T follicular helper cell (primary cell): ENCODE results near the gene DHRS2.
"Not testable (repeated sequence)": the region's sequence is repeated elsewhere in the genome, so short reads cannot be mapped to it uniquely, and the experiment has no call there.

Source experiments
- DNase-seq: peaks from one replicate; pipeline ENCODE4 v3.0.0-alpha.2; 2020; ENCODE audit warnings: low read depth

Gene DHRS2

DNA sequence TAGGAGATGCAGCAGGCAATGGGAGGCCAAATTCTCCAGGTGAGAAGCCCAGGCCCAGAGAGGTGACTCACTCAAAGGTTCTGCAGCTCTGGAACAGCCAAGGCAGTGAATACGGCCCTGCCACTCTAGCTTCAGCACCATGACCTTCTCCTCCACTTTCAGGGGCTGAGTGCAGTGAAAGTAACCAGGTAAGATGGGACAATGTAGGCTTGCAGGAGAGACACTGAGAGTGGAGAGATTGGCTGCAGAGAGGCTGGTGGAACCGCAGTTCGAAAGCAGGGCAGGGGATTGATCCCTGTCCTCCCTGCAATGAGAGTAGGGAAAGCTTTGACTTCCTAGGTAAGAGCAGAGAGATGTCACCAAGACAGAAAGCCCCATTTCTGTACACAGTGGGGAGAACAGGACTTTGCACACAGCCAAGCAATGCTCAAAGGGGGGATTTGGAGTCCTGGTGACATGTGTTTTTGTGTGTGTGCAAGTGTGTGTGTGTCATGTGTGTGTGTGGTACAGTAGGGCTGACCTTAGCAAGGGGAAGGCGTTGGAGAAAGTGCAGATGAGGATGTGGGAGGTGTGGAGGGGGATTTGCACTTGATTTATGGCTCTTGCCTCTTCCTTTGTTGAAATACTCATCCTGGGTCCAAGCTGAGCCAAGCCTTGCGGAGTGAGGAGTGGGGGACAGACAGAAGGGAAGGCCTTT, 12.7 kb downstream of the DHRS2 start:
- DNase-seq, result no peak

DNA sequence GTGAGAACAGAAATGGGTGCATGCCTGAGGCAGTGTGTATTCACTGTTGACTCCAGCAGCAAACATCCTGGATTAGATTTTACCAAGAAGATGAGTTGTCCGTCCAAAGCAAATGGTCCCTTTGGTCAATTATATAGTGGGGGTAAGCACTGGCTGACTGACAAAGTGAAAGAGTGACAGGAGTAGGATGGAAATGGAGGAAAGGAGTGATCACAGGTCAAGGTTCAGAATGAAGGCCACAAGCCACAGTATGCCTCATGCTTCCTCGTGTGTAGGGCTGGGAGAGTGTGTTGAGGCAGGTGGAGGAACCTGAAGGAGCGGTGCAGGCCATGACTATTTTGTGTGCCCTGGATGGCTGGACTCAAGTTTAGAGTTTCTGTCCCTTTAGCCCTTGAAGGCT, 14.3 kb downstream of the DHRS2 start:
- no peak for DNase-seq

GRCh38 chr14:23653051-23653450, 16.9 kb downstream of the DHRS2 start:
- no peak for DNase-seq

- DNase-seq, result no peak
Observed at GRCh38 chr14:23654231-23654630, 18.1 kb downstream of the DHRS2 start.

GRCh38 chr14:23657959-23658470, 21.9 kb downstream of the DHRS2 start:
- DNase-seq, result no peak

GRCh38 chr14:23660290-23661226, 24.4 kb downstream of the DHRS2 start:
- DNase-seq, result no peak

- DNase-seq, result no peak
Observed at GRCh38 chr14:23661542-23661941, 25.4 kb downstream of the DHRS2 start.

- no peak for DNase-seq
Observed at GRCh38 chr14:23663127-23663526, 27.0 kb downstream of the DHRS2 start.

GRCh38 chr14:23663711-23664110, 27.5 kb downstream of the DHRS2 start:
- DNase-seq, result no peak

- no peak for DNase-seq
Observed at GRCh38 chr14:23664207-23664885, 28.2 kb downstream of the DHRS2 start.

DNA sequence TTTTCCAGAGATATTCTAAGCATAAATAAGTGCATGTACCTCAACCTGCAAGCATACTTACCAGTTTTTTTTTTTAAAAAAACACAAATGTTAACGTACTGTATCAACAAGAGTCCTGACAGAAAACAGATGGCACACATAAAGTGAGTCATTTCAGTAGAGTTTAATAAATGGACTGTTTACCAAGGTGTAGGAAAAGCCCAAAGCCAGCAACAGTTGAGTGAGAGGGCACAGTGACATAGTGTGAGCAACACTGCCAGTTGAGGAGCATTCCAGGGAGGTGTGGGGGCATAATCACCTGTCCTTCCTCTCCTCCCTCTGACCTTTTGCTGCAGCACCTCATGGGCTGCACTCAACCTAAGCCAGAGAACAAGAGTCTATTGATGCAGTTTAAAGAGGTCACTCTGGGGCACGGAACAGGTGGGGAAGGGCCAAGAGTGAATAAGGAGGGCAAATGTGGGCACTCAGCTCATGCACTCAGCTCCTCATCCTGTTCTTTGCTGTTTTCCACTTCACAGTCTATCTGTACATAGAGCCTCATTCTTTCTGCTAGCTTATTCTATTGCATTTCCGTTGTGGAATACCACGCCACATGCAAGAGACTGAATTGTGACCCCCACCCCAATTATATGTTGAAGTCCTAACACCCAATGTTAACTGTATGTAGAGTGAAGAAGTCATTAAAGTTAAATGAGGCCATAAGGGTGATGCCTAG, 29.3 kb downstream of the DHRS2 start:
- DNase-seq, result no peak

DNA sequence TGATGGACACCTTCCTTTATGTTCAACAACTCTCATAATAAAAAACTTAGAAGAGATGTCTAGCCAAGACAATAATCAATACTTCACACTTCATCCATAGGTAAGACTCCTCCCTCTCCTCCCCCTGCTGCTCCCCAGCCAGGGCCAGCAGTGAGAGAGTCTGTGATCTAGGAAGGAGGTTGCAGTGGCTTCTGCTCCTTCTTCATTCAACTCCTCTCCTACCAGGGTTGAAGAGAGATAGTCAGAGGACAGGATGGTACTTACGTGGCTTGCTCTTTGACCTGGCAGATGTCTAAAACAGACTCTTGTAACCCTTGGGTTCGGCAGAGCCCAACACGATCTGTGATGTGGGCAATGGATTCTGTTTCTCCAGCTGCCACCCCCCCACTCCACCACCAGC, 31.0 kb downstream of the DHRS2 start:
- no peak for DNase-seq

GRCh38 chr14:23669441-23669840, 33.3 kb downstream of the DHRS2 start:
- no peak for DNase-seq

DNA sequence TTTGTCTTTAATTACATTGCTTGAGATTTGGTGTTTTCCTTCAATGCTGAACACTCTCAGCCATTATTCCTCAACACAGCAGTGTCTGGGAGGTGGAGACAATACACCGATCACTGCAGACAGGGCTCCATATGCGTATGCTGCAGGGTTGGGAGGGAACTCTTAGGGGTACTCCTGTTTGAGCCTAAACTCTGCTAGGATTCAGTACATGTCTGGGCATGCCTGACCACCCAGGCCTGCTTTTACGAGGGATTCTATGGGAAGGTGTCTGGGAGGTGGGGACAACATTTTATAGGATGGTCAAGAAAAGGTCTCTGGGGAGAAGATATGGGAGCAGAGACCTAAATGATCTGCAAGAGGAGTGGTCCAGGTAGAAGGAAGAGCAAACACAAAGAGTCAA, 34.3 kb downstream of the DHRS2 start:
- DNase-seq, result no peak

GRCh38 chr14:23672200-23672599, 36.0 kb downstream of the DHRS2 start:
- DNase-seq, result no peak

GRCh38 chr14:23675337-23675736, 39.2 kb downstream of the DHRS2 start:
- DNase-seq, result no peak

- no peak for DNase-seq
Observed at GRCh38 chr14:23675906-23676305, 39.7 kb downstream of the DHRS2 start.

DNA sequence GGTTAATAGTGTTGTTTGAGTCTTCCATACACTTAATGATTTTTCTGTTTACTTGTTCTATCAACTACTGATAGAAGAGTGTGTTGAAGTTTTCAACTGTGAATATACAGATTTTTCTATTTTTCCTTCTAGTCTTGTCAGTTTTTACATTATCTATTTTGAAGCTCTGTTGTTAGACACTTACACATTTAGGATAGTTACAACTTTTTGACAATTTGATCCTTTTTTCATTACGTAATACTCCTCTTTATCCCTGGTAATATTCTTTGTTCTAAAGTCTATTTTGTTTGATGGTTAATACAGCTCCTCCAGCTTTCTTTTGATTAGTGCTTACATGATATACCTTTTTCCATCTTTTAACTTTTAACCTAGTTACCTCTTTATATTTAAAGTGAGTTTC, 45.2 kb downstream of the DHRS2 start:
- no peak for DNase-seq

DNA sequence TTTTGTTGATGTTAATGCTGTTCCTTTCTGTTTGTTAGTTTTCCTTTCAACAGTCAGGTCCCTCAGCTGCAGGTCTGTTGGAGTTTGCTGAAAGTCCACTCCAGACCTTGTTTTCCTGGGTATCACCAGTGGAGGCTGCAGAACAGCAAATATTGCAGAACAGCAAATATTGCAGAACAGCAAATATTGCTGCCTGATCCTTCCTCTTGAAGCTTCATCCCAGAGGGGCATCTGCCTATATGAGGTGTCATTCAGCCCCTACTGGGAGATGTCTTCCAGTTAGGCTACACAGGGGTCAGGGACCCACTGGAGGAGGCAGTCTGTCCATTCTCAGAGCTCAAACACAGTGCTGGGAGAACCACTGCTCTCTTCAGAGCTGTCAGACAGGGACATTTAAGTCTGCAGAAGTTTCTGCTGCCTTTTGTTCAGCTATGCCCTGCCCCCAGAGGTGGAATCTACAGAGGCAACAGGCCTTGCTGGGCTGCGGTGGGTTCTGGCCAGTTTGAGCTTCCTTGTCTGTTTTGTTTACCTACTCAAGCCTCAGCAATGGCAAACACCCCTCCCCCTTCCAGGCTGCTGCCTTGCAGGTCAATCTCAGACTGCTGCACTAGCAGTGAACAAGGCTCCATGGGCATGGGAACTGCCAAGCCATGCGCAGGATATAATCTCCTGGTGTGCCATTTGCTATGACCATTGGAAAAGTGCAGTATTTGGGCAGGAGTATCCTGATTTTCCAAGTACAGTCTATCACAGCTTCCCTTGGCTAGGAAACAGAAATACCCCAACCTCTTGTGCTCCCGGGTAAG, 53.7 kb downstream of the DHRS2 start:
- not testable (repeated sequence) for DNase-seq

DNA sequence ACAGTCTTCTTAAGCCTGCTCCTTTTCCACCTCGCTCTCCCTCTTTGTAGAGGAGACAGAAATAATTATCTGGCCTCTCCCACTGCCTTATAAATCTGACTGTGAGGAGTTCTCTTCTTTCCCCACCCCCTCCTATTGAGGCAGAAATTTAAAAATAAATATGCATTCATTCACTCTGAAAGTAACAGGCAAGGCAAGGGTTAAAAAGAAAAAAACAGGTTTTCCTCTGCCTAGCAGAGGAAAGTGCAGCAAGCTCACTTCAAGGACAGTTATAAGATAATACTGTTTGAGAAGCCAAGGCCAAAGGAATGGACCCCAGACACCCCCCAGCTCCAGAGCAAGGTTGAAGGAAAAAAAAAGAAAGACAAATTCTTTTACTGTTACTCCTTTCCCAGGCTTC, 56.3 kb downstream of the DHRS2 start:
- no peak for DNase-seq

DNA sequence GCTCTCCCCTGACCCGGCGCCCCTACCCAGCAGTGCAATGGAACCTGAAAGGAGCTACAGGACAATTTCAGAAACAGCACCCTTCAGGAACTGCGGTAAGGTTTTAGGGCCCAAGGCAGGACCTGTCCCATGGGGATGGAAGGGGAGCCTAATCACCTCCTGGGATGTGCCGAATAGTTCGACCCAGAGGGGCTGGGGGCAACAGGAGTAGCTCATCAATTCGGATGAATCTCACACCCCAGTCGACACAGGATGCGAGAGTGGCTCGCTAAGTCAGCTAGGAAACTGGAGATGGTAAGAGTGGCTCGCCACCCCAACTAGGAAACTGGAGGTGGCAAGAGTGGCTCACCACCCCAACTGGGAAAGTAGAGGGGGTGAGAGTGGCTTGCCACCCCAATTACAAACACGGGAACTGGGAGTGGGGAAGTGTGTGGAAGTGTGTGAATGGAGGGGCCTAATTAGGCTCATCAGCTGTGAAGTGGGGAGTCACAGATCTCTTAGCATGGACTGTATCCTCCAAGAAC, 57.1 kb downstream of the DHRS2 start:
- no peak for DNase-seq
